Globus pallidus (tissue), 1 donor: ENCODE results near the gene GNAS.

ENCODE experiments used
- DNase-seq: peaks from one replicate; pipeline ENCODE4 v3.0.0-alpha.2; 2015; ENCODE audit warnings: low spot score

The GNAS gene

GRCh38 chr20:58854638-58855471, 2.3 kb downstream of the GNAS start:
- DNase-seq, result no peak

- DNase-seq, result no peak
Measured at GRCh38 chr20:58855506-58856389, 3.2 kb downstream of the GNAS start.

DNA sequence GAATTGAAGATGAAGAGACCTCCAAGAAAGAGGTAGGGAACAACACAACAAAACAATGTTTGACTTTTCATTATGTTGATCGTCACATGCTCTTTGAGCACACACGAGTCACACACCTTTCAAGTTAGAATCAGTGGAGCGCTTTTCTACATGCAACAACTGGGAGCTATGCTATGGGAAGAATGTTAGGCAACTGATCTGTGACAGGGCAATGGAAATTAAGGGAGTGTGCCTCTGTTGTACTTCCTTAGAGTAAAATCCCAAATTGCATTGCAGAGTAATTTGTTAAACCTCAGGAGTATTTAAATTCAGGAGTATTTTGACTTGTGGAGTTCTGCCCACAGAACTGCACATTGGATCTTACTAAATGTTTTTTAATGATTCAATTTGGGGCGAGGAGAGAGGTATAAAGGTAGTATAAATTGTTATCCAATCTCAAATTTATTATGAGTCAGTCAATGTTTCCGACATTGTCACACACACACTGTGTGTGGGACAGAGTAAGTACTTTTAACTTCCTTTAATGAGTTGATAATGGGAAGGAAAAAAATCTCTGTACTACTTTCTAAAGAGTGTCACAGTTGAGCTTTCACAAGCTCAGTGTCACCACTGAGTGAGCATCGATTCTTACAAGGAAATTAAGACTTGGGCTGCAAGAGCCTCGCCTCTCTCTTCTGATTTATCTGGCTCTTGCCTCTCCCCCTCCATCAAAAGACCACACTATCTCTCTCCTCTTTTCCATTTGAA, 10.7 kb downstream of the GNAS start:
- no peak for DNase-seq

DNA sequence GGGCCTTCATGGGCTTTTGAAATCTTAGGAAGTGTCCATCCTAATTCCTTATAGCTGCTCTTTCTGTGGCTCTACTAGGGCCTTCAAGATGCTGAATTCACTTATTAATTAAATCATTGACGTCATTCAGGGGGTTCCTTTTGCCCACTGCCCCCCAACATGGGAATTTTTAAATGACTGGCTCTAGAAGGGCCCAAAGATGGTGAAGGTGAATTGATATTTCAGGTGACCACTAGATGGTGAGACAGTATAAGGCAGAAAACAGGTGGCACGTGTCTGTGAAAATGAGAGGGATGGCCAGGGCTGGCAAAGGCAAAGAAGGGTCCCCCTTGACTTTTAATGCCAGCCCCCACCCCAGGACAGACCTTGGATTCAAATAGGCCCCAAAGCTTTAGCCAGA, 11.8 kb downstream of the GNAS start:
- DNase-seq, result no peak

DNA sequence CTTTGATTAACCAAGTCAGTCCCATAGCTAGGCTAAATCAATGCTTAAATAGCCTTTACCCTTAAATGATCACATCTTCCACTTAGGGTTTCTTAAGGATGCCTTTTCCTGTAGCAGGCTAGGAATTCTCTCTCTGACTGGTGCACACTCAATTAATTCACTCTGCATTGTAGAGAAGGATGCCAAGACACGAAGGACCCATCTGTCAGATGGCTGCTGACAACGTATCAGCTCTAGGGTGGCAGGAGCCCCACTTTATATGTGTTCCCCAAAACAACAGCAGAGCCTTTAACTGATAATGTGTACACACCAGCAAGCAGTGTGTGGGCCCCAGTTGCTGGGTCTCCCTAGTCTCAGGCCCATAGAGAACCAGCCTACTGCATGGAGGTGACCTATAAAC, 13.3 kb downstream of the GNAS start:
- no peak for DNase-seq

DNA sequence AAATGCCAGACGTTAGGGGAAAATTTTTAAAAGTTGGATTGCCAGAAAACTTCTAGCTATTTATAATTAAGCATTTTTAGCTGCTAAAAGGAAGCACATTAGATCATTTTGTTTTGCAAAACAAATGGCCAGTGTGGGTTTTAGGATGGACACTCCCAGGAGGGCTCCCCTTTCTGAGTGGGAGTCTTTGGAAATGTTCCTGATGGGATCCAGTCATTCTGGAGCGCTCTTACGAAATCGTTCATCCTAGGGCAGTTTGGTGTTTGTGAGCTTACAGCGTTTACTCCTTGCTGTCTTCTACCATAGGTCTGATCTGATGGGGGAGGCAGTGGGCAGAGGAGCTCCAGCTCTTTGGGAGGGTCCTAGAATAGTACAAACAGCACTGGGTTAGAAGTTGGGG, 14.7 kb downstream of the GNAS start:
- no peak for DNase-seq

- peak; percentile 28 for DNase-seq
Measured at GRCh38 chr20:58868795-58869194, 16.3 kb downstream of the GNAS start.

DNA sequence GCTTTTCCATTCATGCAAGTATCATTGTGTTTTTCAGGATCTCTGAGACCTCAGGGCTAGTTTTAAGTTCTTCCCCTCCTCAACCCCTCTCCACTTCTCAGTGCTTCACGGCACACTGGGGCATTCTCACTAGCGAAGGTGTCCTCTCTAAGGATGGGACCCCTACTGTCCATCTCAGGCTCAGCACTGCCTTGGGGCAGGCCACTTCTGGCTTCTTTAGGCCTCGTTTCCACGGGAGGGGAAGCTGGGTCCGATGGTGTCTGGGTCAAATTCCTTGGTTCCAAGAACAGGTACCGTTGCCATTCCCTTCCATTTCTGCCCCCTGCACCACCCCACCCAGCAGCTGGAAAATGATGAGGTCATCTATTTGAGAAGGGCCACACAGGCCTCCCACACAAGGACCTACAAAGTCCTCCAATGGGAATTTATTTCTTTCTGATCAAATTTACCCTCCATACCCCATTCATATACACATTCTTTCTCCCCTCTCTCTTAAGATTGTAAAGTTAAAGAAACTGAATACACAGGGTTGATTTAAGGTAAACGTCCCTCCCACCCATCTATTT, 17.2 kb downstream of the GNAS start:
- DNase-seq, result no peak

- peak; percentile 53 for DNase-seq
Measured at GRCh38 chr20:58870293-58871014, 17.9 kb downstream of the GNAS start.

GRCh38 chr20:58871533-58872102, 19.1 kb downstream of the GNAS start:
- no peak for DNase-seq

DNA sequence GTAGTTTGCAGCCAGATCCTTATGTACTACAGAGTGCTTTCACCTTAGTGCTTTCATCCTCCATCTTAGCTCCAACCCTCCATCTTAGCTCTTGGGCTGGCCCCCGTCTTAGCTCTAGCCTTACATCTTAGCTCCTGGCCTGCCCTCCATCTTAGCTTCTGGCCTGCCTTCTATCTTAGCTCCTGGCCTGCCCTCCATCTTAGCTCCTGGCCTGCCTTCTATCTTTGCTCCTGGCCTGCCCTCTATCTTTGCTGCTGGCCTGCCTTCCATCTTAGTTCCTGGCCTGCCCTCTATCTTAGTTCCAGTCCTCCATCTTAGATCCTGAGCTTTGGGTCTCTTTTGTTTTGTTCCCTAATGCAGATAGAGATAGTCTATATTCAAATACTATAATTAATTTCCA, 22.0 kb downstream of the GNAS start:
- DNase-seq, result no peak

GRCh38 chr20:58875111-58875510, 22.6 kb downstream of the GNAS start:
- DNase-seq, result no peak

- no peak for DNase-seq
Measured at GRCh38 chr20:58875541-58876134, 23.1 kb downstream of the GNAS start.

GRCh38 chr20:58876437-58876836, 23.9 kb downstream of the GNAS start:
- DNase-seq, result no peak

DNA sequence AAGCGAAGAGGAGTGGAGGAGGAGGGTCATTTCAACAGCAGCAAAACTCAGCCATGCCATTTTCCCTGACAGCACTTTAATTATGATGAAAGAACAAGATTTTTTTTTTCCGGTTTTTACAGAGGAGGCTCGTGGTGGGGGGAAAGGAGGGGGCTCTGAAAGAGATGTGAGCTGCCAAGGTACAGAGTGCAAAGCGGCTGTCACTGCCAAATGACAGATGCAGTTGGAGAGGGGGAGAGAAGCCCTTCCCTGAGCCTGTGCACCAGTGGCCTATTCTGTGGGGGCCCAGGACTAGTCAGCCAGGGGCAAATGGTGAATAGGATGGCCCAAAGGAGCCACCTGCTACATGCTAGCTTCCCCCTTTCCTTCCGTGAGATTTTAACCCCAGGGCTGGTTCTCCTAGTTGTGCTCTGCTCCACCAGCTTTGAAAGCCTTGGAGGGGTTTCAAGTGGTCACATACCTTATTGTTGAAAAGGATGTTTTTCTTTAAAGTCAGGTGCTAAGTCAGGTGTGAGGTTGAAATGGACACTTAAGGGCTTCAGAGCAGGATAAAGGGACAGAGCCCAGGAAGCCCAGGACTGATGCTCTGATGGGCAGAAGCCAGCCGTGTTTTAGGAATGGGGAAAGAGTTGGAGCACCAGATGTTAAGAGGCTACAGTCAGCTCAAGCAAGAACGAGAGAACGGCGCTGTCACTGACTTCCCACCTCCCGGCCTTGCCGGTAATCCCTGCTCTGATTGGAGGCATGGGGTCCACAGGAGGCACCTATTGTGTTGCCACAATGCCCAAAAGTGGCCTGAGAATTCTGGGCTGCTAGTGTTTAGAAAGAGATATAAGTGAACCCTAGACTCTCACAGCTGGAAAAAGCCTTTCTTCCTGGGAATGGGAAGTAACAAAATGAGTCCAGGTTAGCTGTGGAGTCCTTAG, 24.8 kb downstream of the GNAS start:
- DNase-seq, result no peak

DNA sequence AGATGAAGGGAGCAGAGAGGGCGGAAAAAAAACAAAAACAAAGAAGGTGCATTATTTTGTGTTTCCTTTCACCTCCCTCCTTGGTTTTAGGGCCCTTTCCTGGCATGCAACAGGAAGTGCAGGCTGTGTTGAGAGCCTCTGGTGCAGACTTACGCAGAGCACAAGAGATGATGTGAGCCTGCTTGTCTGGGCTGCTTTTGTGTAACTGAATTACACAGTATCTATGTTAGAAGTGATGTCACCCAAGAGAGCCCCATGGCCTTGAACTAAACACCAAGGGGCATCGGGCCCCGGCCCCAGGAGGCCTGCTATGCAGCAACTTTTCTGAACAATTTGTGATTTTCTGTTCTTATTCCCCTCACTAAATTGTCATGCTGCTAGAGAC, 25.5 kb downstream of the GNAS start:
- no peak for DNase-seq

DNA sequence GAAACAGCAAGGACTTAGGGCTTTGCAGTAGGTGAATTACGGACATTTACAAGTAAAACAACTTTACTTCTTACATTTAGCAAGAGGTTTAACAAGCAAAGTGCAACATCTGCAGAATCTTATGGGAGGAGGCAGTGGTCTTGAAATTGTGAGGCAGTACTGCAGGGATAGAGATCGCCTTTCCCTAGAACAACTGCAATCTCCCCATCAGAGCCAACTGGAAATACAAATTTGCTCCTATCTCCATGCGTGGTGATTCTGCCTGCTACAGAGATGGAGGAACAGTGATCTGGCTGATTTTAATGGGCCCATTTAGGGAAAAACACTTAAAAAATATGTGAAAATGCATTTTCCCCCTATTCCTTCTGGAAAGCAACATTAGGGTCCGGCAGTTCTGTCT, 25.9 kb downstream of the GNAS start:
- no peak for DNase-seq

DNA sequence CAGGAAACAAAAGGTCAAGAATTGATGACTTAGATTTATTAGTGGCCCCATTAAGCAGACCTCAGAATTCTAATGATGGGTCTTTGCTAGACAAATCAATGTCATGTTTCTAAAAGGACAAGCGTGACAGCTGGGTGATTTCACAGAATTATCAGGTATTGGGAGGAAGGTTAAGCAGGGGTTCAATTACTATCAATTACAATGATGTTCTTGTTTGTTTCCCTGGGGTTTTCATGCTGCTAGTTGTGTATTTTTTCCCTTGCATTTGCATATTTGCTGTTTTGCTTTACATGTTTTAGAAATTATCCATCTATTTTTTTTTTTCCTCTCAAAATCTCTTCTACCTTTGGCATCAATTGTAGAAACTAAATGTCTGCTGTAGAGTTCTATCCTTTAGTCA, 27.9 kb downstream of the GNAS start:
- no peak for DNase-seq

GRCh38 chr20:58880994-58881752, 28.7 kb downstream of the GNAS start:
- no peak for DNase-seq
